Hematopoietic multipotent progenitor cell (in vitro differentiated cells): ENCODE results near the gene ARID1A. TPM values are rescaled to one million over a fixed set of nuclear protein-coding genes. Genes with fewer than 3 reads are reported as not detected.
A peak's percentile ranks its signal among the peaks of the same experiment; 100 is the strongest.
"Not testable (repeated sequence)": the region's sequence is repeated elsewhere in the genome, so short reads cannot be mapped to it uniquely, and the experiment has no call there.

Experiments used
- DNase-seq, 3 donors: peaks; one replicate each; pipeline ENCODE4 v3.0.0-alpha.2; 2011 to 2015; ENCODE audit warnings: low read depth in 2 of 3, low spot score in 2 of 3
- total RNA-seq: library from RNA; depleted of rRNA; stranded (reverse); fragments of >200 nt; gene quantifications from one replicate; pipeline ENCODE4 v1.2.3, GENCODE V29; 2012

Gene ARID1A
- total RNA-seq, 1 donor, result 126 TPM

DNA sequence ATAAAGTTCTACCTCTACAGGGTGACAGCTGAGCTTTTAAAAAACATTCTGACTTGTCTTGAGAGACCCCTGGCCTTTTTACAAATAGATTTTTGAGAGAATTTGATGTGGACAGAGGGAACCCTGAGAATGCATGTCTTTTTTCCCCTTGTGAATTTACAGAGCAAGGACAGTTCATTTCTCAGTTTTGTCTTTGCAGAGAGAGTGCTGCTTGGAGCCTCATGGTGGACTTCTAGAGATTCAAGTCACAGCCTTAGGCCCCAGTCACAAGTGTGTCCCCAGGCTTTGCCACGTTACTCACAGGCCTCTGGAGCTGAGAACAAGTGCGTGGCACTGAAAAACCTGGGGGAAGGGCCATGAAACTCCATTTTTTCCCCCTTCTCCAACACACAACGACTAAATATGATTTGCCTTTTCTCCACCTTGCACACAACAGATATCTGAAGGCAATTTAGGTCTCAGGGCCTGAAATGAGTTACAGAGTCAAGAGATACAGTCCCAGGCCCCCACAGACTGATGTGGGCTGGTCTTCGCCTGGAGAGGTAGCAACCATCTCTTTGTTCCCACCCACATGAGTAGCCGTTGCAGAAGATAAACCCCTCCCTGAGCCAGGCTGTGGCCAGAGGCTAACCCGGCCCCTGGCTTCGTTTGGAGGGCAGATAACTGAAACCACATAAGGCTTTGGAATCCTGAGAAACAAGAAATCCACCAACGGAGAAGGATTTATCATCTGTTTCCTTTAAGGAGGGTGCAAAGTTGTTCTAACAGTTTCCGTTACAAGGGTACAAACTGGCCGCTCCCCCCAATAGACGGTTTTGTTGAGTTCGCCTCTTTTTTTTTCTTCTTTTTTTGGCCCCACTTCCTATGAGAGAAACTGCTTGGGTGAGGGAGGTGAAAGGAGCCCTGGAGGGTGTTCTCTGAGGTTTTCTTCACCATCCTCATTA lies 90.9 kb downstream of the ARID1A start:
- DNase-seq, result peak in 2 of 3 donors; percentile 64 to 88

GRCh38 chr1:26787381-26787705 lies 91.5 kb downstream of the ARID1A start:
- DNase-seq, result peak in 2 of 3 donors; percentile 70 to 74

- peak; percentile 82 to 89 (median 86) for DNase-seq
Measured at GRCh38 chr1:26787706-26788514, 92.1 kb downstream of the ARID1A start, which contains the start of gene PIGV. TSS of gene PIGV (plus strand) at chr1:26787950. CDS start at chr1:26790816, 2,866 bp downstream.

DNA sequence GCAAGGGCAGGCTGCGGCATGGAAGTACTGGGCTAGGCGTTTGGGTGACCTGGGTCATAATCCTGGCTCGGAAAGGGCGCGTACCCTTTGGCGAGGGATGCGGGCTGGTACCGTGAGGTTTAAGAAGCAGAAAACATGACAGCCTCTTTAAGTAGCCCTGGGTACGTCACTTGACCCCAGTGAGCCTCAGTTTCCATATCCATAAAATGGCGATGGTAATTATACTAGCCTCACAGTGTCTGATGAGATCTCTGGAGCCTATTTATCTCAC lies 92.6 kb downstream of the ARID1A start:
- no peak for DNase-seq

GRCh38 chr1:26788836-26789611 lies 93.2 kb downstream of the ARID1A start:
- DNase-seq, result peak; percentile 76 to 90 (median 86)

- no peak for DNase-seq
Measured at GRCh38 chr1:26789612-26789865, 93.7 kb downstream of the ARID1A start.

- peak in 2 of 3 donors; percentile 18 to 59 for DNase-seq
Measured at GRCh38 chr1:26789931-26790330, 94.1 kb downstream of the ARID1A start.

GRCh38 chr1:26790551-26790953 lies 94.7 kb downstream of the ARID1A start:
- no peak for DNase-seq

DNA sequence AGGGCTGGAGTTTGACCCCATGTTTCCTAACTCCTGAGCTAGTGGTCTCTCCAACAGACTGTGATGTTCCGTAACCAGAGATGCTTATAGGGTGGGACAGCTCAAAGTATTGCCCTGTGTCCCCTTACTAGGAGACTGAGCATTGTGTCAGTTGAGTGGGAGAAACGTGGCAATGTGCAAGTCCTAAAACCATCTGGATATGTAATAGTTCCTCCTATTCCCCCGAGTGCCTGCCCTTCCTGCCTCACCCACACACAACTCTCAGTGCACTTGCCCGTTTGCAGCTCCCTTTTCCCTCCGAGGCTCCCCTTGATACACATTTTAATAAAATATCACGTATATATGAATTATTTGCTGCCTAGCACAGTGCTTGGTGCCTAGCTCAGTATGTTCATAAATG lies 95.3 kb downstream of the ARID1A start:
- DNase-seq, result no peak

DNA sequence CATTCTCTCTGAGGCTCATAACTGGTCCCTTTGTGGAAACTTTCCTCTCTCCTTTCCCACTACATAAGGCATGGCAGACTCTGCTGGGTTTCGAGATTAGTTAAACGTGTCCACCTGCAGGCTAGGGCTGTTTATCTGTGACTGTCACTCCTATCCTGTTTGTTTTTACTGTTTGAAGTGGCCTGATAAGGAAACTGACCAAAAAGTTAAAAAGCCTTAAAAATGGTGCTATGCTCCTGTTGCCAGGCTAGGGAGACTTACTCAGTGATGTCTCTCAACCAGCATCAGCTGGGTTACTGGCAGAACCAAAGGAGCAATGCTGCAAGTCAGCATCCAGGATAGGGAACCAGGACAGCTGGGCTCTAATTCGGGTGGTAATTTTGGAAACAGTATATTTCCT lies 95.8 kb downstream of the ARID1A start:
- DNase-seq, result peak in 1 of 3 donors; percentile 14

DNA sequence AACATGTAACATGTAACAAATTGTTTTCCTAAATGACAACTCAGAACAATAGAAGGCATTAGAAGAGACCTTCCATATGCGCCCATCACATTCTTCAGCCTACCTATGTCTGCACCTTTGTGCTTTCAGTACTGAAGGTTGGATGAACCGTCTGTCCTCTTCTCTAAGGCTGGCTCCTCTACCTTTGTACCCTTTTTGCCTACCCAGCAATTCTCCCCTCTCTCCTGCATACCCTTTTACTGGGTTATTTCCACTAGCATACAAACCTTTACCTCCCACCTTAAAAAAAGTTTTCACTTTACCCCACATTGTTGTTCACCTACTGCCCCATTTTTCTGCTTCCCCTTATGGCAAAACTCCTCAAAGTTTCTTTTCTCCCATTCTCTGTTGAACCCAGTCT lies 97.1 kb downstream of the ARID1A start:
- DNase-seq, result no peak

DNA sequence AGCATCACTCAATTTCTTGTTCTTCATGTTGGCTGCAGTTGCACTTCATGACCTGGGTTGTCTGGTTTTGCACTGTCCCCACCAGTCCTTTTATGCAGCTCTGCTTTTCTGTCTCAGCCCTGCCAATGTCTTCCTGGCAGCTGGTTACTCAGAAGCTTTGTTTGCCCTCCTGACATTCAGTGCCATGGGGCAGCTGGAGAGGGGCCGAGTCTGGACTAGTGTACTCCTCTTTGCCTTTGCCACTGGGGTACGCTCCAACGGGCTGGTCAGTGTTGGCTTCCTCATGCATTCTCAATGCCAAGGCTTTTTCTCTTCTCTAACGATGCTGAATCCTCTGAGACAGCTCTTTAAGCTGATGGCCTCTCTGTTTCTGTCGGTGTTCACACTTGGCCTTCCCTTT lies 98.6 kb downstream of the ARID1A start:
- DNase-seq, result no peak

DNA sequence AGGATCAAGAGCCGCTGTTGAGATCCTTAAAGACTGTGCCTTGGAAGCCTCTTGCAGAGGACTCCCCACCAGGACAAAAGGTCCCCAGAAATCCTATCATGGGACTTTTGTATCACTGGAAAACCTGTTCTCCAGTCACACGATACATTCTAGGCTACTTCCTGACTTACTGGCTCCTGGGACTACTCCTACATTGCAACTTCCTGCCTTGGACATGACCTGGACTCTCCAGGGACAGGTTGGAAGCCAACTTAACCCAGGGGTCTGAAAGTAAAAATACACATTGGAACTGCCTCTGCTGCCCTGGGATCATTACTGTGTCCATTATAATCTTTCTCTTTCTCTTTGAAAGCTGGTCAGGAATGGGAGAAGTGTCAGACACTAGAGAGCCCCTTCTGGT lies 101.8 kb downstream of the ARID1A start:
- no peak for DNase-seq

GRCh38 chr1:26799479-26800142 lies 103.8 kb downstream of the ARID1A start:
- DNase-seq, result peak in 1 of 3 donors; percentile 24

- not testable (repeated sequence) for DNase-seq
Measured at GRCh38 chr1:26803932-26804331, 108.1 kb downstream of the ARID1A start.

DNA sequence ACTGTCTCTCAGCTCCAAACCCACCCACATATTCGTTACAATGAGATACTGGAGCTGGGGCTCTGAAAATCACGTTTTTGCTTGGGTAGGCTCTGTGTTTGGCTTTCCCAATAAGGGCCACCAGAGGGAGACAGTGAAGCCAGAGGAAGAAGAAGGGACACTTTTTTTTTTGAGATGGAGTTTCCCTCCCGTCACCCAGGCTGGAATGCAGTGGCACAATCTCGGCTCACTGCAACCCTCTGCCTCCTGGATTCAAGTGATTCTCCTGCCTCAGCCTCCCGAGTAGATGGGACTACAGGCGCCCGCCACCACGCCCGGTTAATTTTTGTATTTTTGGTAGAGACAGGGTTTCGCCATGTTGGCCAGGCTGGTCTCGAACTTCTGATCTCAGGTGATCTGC lies 114.3 kb downstream of the ARID1A start:
- DNase-seq, result peak in 2 of 3 donors; percentile 84 to 93

DNA sequence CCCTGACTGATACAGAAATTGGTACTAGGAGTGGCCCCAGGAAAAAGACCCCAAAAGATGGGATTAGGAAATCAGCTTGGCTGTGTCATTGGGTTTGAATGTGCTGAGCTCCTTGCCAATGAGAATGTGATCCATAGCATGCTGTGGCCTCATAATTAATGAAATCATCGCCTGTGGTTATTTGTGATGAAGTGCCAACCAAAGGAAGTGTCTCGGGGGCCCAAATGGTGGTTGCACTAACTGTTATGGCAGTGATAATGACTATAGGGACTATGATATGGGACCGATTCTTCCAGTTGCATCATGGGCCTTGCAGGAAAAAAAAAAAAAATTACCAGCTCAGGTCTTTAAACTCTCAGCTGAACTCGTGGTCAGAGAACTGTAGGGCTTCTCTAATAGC lies 115.2 kb downstream of the ARID1A start:
- DNase-seq, result no peak

DNA sequence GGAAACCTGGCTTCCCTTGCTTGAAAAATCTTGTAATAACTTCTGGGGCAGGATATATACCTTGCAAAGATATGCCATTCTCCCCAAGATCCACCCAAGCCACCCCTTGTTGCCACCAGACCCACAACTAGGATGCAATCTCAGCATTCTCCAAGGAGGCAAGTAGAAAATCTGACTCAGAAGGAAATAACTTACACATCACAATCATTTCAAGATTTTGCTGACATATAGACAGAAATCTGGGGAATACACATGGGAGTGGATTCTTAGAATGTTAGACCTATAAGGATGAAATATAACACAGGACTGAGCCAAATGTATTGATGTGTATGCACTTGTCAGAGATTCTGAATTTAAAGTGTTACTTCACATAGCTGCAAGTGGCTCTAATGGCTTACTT lies 115.9 kb downstream of the ARID1A start:
- no peak for DNase-seq

GRCh38 chr1:26814377-26814776 lies 118.6 kb downstream of the ARID1A start:
- DNase-seq, result no peak

DNA sequence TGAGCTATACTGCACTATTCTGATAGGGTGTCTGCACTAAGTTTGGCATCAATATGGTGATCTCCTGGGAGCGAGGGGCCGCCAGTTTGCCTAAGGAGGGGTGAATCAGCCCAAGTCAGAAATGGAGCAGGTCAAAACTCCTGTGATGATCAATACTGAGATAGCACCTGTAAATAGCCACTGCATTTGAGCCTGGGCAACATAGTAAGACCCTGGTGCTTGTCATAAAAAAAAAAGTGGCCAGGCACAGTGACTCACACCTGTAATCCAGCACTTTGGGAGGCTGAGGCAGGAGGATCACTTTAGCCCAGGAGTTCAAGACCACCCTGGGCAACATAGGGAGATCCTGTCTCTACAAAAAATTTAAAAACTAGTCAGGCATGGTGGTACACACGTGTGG lies 119.1 kb downstream of the ARID1A start:
- no peak for DNase-seq

- DNase-seq, result peak in 2 of 3 donors; percentile 61 to 83
Measured at GRCh38 chr1:26820784-26821269, 125.0 kb downstream of the ARID1A start.
